Measurements from ENCODE around the gene PTPRK. TPM values are rescaled to one million over a fixed set of nuclear protein-coding genes. Genes with fewer than 3 reads are reported as not detected.

PTPRK gene
- total RNA-seq, 1 experiment from 2014 or later = 94.4 TPM

GRCh38 chr6:128039543-128039942 is 480.9 kb downstream of the PTPRK start:
- POLR2A ChIA-PET = no interaction called here
- peaks cover 6% of the 10 kb centered on the region for H3K36me3 Mint-ChIP-seq (ENCODE audit: insufficient read depth, unreplicated experiment)
- H3K4me3 ChIP-seq (ENCODE audit: low read depth, low read length) = no peak overlapping the region
- TF ChIP-seq CTCF (IDR thresholded peaks at IDR 0.05; ENCODE audit: insufficient read depth in 1 of 2, low read depth in 1 of 2, low read length in 1 of 2, severe bottlenecking in 1 of 2, unreplicated experiment in 1 of 2) = no peak
- H3K9me3 ChIP-seq = 0 out of 2 replicates have a peak, but pooled peaks cover 3% of the 10 kb centered on the region
- DNase-seq = no peak
- intact Hi-C loops (cut with micrococcal nuclease; ENCODE audit: unreplicated experiment) = no loop called here
- no peaks in the 10 kb centered on the region for H3K36me3 ChIP-seq (ENCODE audit: control insufficient read depth, insufficient read depth, low read length)
- CTCF ChIA-PET = interaction anchor here (0.6 kb wide), 1 partner anchor 134 kb away, joined by 3 read pairs; no protein-coding TSS in a partner anchor
- no TSS peak for BruUV-seq (replicated peaks)
- no peaks in the 10 kb centered on the region for H3K4me1 Mint-ChIP-seq (ENCODE audit: low read depth, unreplicated experiment)
- no peaks in the 10 kb centered on the region for H3K9me3 Mint-ChIP-seq (ENCODE audit: unreplicated experiment)
- no peak overlapping the region for H3K4me3 Mint-ChIP-seq (ENCODE audit: unreplicated experiment)
- H3K27me3 ChIP-seq (replicated peaks; ENCODE audit: control insufficient read depth, insufficient read depth, low read length) = no peaks in the 10 kb centered on the region
- no peaks in the 10 kb centered on the region for H3K27me3 Mint-ChIP-seq (ENCODE audit: insufficient read depth, unreplicated experiment)
- no peak overlapping the region for H3K27ac Mint-ChIP-seq (ENCODE audit: unreplicated experiment)
- H3K4me1 ChIP-seq = no peaks in the 10 kb centered on the region

DNA sequence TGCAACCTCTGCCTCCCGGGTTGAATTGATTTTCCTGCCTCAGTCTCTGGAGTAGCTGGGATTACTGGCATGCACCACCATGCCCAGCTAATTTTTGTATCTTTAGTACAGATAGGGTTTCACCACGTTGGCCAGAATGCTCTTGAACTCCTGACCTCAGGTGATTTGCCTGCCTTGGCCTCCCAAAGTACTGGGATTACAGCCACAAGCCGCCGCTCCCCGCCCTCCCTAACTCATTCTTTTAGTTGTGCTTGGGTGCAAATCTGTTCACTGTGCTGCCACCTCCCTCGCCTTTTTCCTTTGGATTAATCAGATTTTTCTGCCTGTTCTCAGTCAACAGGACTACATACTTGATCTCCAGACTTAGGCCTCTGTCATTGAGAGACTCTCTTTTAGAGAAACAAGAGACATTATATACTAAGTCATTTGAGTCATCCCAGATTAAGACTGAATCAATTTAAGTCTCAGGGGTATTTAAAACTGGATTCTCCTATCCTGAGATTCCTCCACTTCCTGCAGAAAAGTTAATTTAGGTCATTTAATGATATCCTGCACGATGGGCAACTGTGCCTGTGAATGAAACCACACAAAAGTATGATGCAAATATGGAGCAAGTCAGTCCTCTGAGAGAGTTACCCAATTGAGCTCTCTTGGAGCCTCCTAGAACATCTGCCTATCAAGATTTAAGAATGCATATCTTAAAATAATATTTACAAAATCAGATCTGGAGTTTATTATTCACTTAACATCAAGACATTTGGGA is 483.4 kb downstream of the PTPRK start:
- POLR2A ChIA-PET = no interaction called here

GRCh38 chr6:128033156-128033555 is 487.2 kb downstream of the PTPRK start:
- peaks cover 6% of the 10 kb centered on the region for H3K36me3 Mint-ChIP-seq (ENCODE audit: insufficient read depth, unreplicated experiment)
- no peak for DNase-seq
- Histone ChIP-seq H3K27me3 (replicated peaks; ENCODE audit: control insufficient read depth, insufficient read depth, low read length) (no peaks in the 10 kb centered on the region), H3K9me3 (no peaks in the 10 kb centered on the region), H3K4me1 (no peaks in the 10 kb centered on the region), H3K4me3 (ENCODE audit: low read depth, low read length) (no peak overlapping the region), H3K36me3 (ENCODE audit: control insufficient read depth, insufficient read depth, low read length) (no peaks in the 10 kb centered on the region)
- no peaks in the 10 kb centered on the region for H3K27me3 Mint-ChIP-seq (ENCODE audit: insufficient read depth, unreplicated experiment)
- TF ChIP-seq CTCF (IDR thresholded peaks at IDR 0.05; ENCODE audit: insufficient read depth in 1 of 2, low read depth in 1 of 2, low read length in 1 of 2, severe bottlenecking in 1 of 2, unreplicated experiment in 1 of 2) = no peak
- no peak overlapping the region for H3K4me3 Mint-ChIP-seq (ENCODE audit: unreplicated experiment)
- ChIA-PET CTCF (no interaction called here), POLR2A (no interaction called here)
- no peak overlapping the region for H3K27ac Mint-ChIP-seq (ENCODE audit: unreplicated experiment)
- no peaks in the 10 kb centered on the region for H3K9me3 Mint-ChIP-seq (ENCODE audit: unreplicated experiment)
- intact Hi-C loops (cut with micrococcal nuclease; ENCODE audit: unreplicated experiment) = no loop called here
- no peaks in the 10 kb centered on the region for H3K4me1 Mint-ChIP-seq (ENCODE audit: low read depth, unreplicated experiment)
- no TSS peak for BruUV-seq (replicated peaks)

More for the DNA sequence above, 483.4 kb downstream of the PTPRK start:
- Histone ChIP-seq H3K27me3 (replicated peaks; ENCODE audit: control insufficient read depth, insufficient read depth, low read length) (no peaks in the 10 kb centered on the region), H3K4me1 (no peaks in the 10 kb centered on the region), H3K4me3 (ENCODE audit: low read depth, low read length) (no peak overlapping the region), H3K36me3 (ENCODE audit: control insufficient read depth, insufficient read depth, low read length) (no peaks in the 10 kb centered on the region), H3K9me3 (no peaks in the 10 kb centered on the region)
- Mint-ChIP-seq H3K36me3 (ENCODE audit: insufficient read depth, unreplicated experiment) (peaks cover 3% of the 10 kb centered on the region), H3K4me1 (ENCODE audit: low read depth, unreplicated experiment) (no peaks in the 10 kb centered on the region), H3K9me3 (ENCODE audit: unreplicated experiment) (no peaks in the 10 kb centered on the region), H3K27ac (ENCODE audit: unreplicated experiment) (no peak overlapping the region), H3K27me3 (ENCODE audit: insufficient read depth, unreplicated experiment) (no peaks in the 10 kb centered on the region), H3K4me3 (ENCODE audit: unreplicated experiment) (no peak overlapping the region)
- BruUV-seq (replicated peaks) = no TSS peak
- TF ChIP-seq CTCF (IDR thresholded peaks at IDR 0.05; ENCODE audit: insufficient read depth in 1 of 2, low read depth in 1 of 2, low read length in 1 of 2, severe bottlenecking in 1 of 2, unreplicated experiment in 1 of 2) = no peak
- intact Hi-C loops (cut with micrococcal nuclease; ENCODE audit: unreplicated experiment) = no loop called here
- CTCF ChIA-PET = no interaction called here
- no peak for DNase-seq

Data from Caco-2 (cell line).